HepG2 (cell line): ENCODE results near the gene TTC28. TPM values are rescaled to one million over a fixed set of nuclear protein-coding genes. Genes with fewer than 3 reads are reported as not detected.

Experiments
- ATAC-seq: fragments of 200-7000 bp; cut with Tn5 transposase; 3 replicates; pipeline ENCODE4 v1.9.1; 2020; ENCODE audit warnings: mild to moderate bottlenecking, moderate library complexity
- BruUV-seq: library from RNA; stranded (reverse); fragments of 400-500 nt; replicated peaks from 2 replicates; lab custom pipeline; 2021; lab: Mats Ljungman, UMichigan
- CTCF ChIA-PET: fragments of 300-600 bp; formaldehyde crosslinking; extraction: SDS; loops from one replicate; lab custom pipeline; 2021; ENCODE audit warnings: low total read pairs, inconsistent platforms, low intra/inter-chr PET ratio; lab: Yijun Ruan, JAX
- POLR2A ChIA-PET: fragments of 350-600 bp; sonication (Branson Sonifier 250); formaldehyde crosslinking; loops from one replicate; lab custom pipeline; 2020; ENCODE audit warnings: antibody characterized with exemption, inconsistent platforms; lab: Yijun Ruan, JAX
- DNase-seq: peaks from one replicate; pipeline ENCODE4 v3.0.0-alpha.2; 2015; ENCODE audit warnings: low spot score
- FAIRE-seq: peaks from 3 replicates; lab custom pipeline; 2011; peaks lifted over from hg19 to GRCh38; lab: Jason Lieb, UNC
- H2AFZ ChIP-seq: one replicate; pipeline ENCODE4 v1.6.1; 2011; ENCODE audit warnings: low read length, inconsistent platforms
- H3K27ac ChIP-seq: fragments of 300-600 bp; 3 replicates; pipeline ENCODE4 v1.8.0; 2011; ENCODE audit warnings: mixed run types, mild to moderate bottlenecking, mixed read lengths, low read length, inconsistent platforms; ENCODE audit not compliant: insufficient read depth; ENCODE audit errors: extremely low read length
- H3K27me3 ChIP-seq, 2 experiments: fragments of 200-600 bp in 1 of 2; 2 replicates in 1 of 2; 3 replicates in 1 of 2; pipeline versions ENCODE4 v1.6.0 to v1.8.0; 2011; ENCODE audit warnings: low read length in 2 of 2, mild to moderate bottlenecking in 2 of 2, moderate library complexity in 2 of 2, inconsistent platforms in 1 of 2; ENCODE audit not compliant: insufficient read depth in 2 of 2, control insufficient read depth in 1 of 2
- H3K36me3 ChIP-seq, 2 experiments: fragments of 200-600 bp in 1 of 2; replicated peaks in 1 of 2; 2 replicates in 1 of 2; 3 replicates in 1 of 2; pipeline versions ENCODE4 v1.5.1 to v1.8.0; 2011; ENCODE audit warnings: low read length in 2 of 2, inconsistent platforms in 1 of 2; ENCODE audit not compliant: insufficient read depth in 2 of 2, control insufficient read depth in 1 of 2
- H3K4me1 ChIP-seq: 2 replicates; pipeline ENCODE4 v1.5.1; 2012; ENCODE audit warnings: low read length, inconsistent platforms; ENCODE audit not compliant: insufficient read depth
- H3K4me2 ChIP-seq: 2 replicates; pipeline ENCODE4 v1.6.0; 2011; ENCODE audit warnings: low read depth, low read length, inconsistent platforms
- H3K4me3 ChIP-seq, 3 experiments: fragments of 200-600 bp in 1 of 3; sonication (generic), shearing (Covaris generic) in 1 of 3; replicated peaks in 1 of 3; 2 replicates each; pipeline ENCODE4 v1.5.1; 2011 to 2016; ENCODE audit warnings: low read length in 3 of 3, inconsistent platforms in 2 of 3, low read depth in 2 of 3, mild to moderate bottlenecking in 2 of 3, control low read depth in 1 of 3, mixed read lengths in 1 of 3; ENCODE audit not compliant: insufficient read depth in 1 of 3
- H3K79me2 ChIP-seq: one replicate; pipeline ENCODE4 v1.6.1; 2011; ENCODE audit warnings: low read length, inconsistent platforms; ENCODE audit not compliant: insufficient read depth
- H3K9ac ChIP-seq: 2 replicates; pipeline ENCODE4 v1.6.0; 2011; ENCODE audit warnings: mild to moderate bottlenecking, low read depth, low read length, inconsistent platforms; ENCODE audit not compliant: insufficient read depth
- H3K9me3 ChIP-seq: 2 replicates; pipeline ENCODE4 v1.5.1; 2012; ENCODE audit warnings: mild to moderate bottlenecking, low read length
- H4K20me1 ChIP-seq: 2 replicates; pipeline ENCODE4 v1.6.0; 2011; ENCODE audit warnings: inconsistent platforms, mild to moderate bottlenecking, low read length, moderate library complexity; ENCODE audit not compliant: insufficient read depth
- EZH2 ChIP-seq: conservative IDR thresholded peaks from 2 replicates; pipeline ENCODE4 v1.6.1; 2012; ENCODE audit warnings: mild to moderate bottlenecking, low read depth, low read length, moderate library complexity
- HMGXB3 ChIP-seq: sonication (generic); formaldehyde crosslinking; IDR thresholded peaks from 2 replicates; pipeline ENCODE4 v1.4.0; 2020; ENCODE audit warnings: missing genetic modification reagents, borderline replicate concordance
- JARID2 ChIP-seq: sonication (generic); formaldehyde crosslinking; IDR thresholded peaks from 2 replicates; pipeline ENCODE4 v1.8.1; 2023; ENCODE audit warnings: missing genetic modification reagents, inconsistent platforms; ENCODE audit not compliant: insufficient replicate concordance
- MAFF ChIP-seq: IDR thresholded peaks from 2 replicates; pipeline ENCODE4 v1.6.1; 2011; ENCODE audit warnings: low read depth, low read length, improper control_type of control experiment
- MAFK ChIP-seq, 2 experiments: IDR thresholded peaks in 1 of 2; conservative IDR thresholded peaks in 1 of 2; 2 replicates each; pipeline ENCODE4 v1.6.1; 2011; ENCODE audit warnings: improper control_type of control experiment in 2 of 2, low read length in 2 of 2
- MEIS2 ChIP-seq: sonication (generic); formaldehyde crosslinking; IDR thresholded peaks from 2 replicates; pipeline ENCODE4 v1.9.0; 2021; ENCODE audit warnings: mild to moderate bottlenecking, missing genetic modification reagents
- MYNN ChIP-seq: sonication (generic); formaldehyde crosslinking; IDR thresholded peaks from 2 replicates; pipeline ENCODE4 v1.4.0; 2020; ENCODE audit warnings: mild to moderate bottlenecking, low read depth, missing genetic modification reagents
- THAP9 ChIP-seq: sonication (generic); formaldehyde crosslinking; IDR thresholded peaks from 2 replicates; pipeline ENCODE4; 2020; ENCODE audit warnings: missing genetic modification reagents, mild to moderate bottlenecking, borderline replicate concordance
- YY1 ChIP-seq: IDR thresholded peaks from 2 replicates; pipeline ENCODE4 v1.6.1; 2011; ENCODE audit warnings: low read length, low read depth, moderate library complexity, mild to moderate bottlenecking; ENCODE audit not compliant: insufficient read depth, insufficient replicate concordance
- ZNF274 ChIP-seq: sonication (generic); formaldehyde crosslinking; IDR thresholded peaks from 2 replicates; pipeline ENCODE4 v1.5.1; 2020; ENCODE audit warnings: mild to moderate bottlenecking, missing genetic modification reagents
- WGBS: methylation state at CpG from one replicate; pipeline ENCODE4 v1.1.6; 2017; ENCODE audit warnings: low lambda C conversion rate; 5-methylcytosine and 5-hydroxymethylcytosine counted together
- in situ Hi-C: cut with HindIII; loops from 2 replicates; pipeline ENCODE4 v1.10.0; 2017; ENCODE audit warnings: low pct_unique_long_range_greater_than_20kb; ENCODE audit not compliant: extremely low pct_ligation_motif_present
- intact Hi-C: fragments of 100-400 bp; cut with micrococcal nuclease; formaldehyde crosslinking; loops from one replicate; pipeline ENCODE4 v1.10.0; 2022; ENCODE audit not compliant: unreplicated experiment
- polyA plus RNA-seq, 8 experiments: library from polyadenylated mRNA; depleted of rRNA in 3 of 8; stranded (reverse) in 7 of 8; unstranded in 1 of 8; fragments of >200 nt; fragmentation: Illumina TruSeq in 4 of 8; extraction: Trizol in 4 of 8; gene quantifications; 2 replicates each; pipeline versions ENCODE4 v1.2.1 to v1.2.3, GENCODE V29; 2011 to 2016; ENCODE audit warnings: low read depth in 4 of 8, missing spikeins in 1 of 8, mixed read lengths in 1 of 8; ENCODE audit not compliant: insufficient read depth in 1 of 8
- total RNA-seq, 5 experiments: library from RNA; depleted of rRNA; stranded (reverse); fragments of >200 nt; fragmentation: Illumina TruSeq; extraction: Trizol; gene quantifications; 2 replicates each; pipeline ENCODE4 v1.2.3, GENCODE V29; 2016; ENCODE audit warnings: low read depth in 1 of 5

TTC28 gene
- total and polyA plus RNA-seq, 2 of the 13 experiments (the other 11 are each of a cell fraction or from before 2014, with no cell fraction given): 4.2 to 13.1 TPM

GRCh38 chr22:28435982-28436381 lies 243.7 kb downstream of the TTC28 start:
- intact Hi-C loops (no loop called here), in situ Hi-C loops (no loop called here)
- H4K20me1 ChIP-seq: peaks cover 5% of the 10 kb centered on the region; the same call in 1 of the 2 replicates
- no peak overlapping the region for H2AFZ ChIP-seq
- no peak overlapping the region for H3K4me2 ChIP-seq
- ATAC-seq (no peak), FAIRE-seq (no peak), DNase-seq (no peak)
- BruUV-seq: no TSS peak
- ChIA-PET CTCF (no interaction called here), POLR2A (no interaction called here)
- TF ChIP-seq MAFF (peak; percentile 81), MAFK (conservative IDR thresholded peaks at IDR 0.05 in 1 of 2, IDR thresholded peaks at IDR 0.05 in 1 of 2; ENCODE audit: low read length in 2 of 2) (peak; percentile 64 to 90), ZNF274 (CRISPR knock-in tag) (no peak)
- no peak overlapping the region for H3K27ac ChIP-seq
- H3K36me3 ChIP-seq: no peaks in the 10 kb centered on the region
- peaks cover 3% of the 10 kb centered on the region for H3K79me2 ChIP-seq
- H3K27me3 ChIP-seq: no peaks in the 10 kb centered on the region; a peak in 1 of 5 replicates
- no peaks in the 10 kb centered on the region for H3K9me3 ChIP-seq
- H3K4me1 ChIP-seq: peaks cover 4% of the 10 kb centered on the region
- H3K4me3 ChIP-seq: no peak overlapping the region
- H3K9ac ChIP-seq: no peak overlapping the region
- 99% methylated on average over 3 of the region's 3 CpGs for WGBS

GRCh38 chr22:28435140-28435768 lies 244.4 kb downstream of the TTC28 start:
- ATAC-seq (no peak), FAIRE-seq (no peak), DNase-seq (no peak)
- H3K79me2 ChIP-seq: peaks cover under 1% of the 10 kb centered on the region
- BruUV-seq: no TSS peak
- H2AFZ ChIP-seq: no peak overlapping the region
- ChIA-PET CTCF (no interaction called here), POLR2A (no interaction called here)
- H3K4me1 ChIP-seq: no peaks in the 10 kb centered on the region
- H3K4me2 ChIP-seq: no peak overlapping the region
- H3K9ac ChIP-seq: no peak overlapping the region
- no peaks in the 10 kb centered on the region for H3K36me3 ChIP-seq
- 100% methylated on average over 2 of the region's 2 CpGs for WGBS
- no peaks in the 10 kb centered on the region for H3K9me3 ChIP-seq
- no peaks in the 10 kb centered on the region; a peak in 1 of 5 replicates for H3K27me3 ChIP-seq
- in situ Hi-C loops (no loop called here), intact Hi-C loops (no loop called here)
- no peak overlapping the region for H3K27ac ChIP-seq
- H3K4me3 ChIP-seq: no peak overlapping the region
- H4K20me1 ChIP-seq: peaks cover 10% of the 10 kb centered on the region
- no peak for TF ChIP-seq THAP9 (CRISPR knock-in tag)
- no peak for TF ChIP-seq MYNN (CRISPR knock-in tag)
- no peak for TF ChIP-seq HMGXB3
- no peak for TF ChIP-seq YY1
- no peak for TF ChIP-seq EZH2
- TF ChIP-seq MEIS2 (CRISPR knock-in tag): no peak
- no peak for TF ChIP-seq JARID2 (CRISPR knock-in tag)
